ENCODE data around the gene DDB1.

Gene DDB1

GRCh38 chr11:61293867-61294716 lies 38.8 kb downstream of the DDB1 start:
- DNase-seq (ENCODE audit: low read depth): no peak
- peak overlapping the region; percentile 49 for H3K4me3 ChIP-seq (ENCODE audit: control insufficient read depth, low read depth, low read length)
- TF ChIP-seq CTCF (IDR thresholded peaks at IDR 0.05; ENCODE audit: control insufficient read depth, insufficient read depth, low read depth, low read length, missing control alignments): peak; percentile 15

GRCh38 chr11:61292356-61292755 lies 40.5 kb downstream of the DDB1 start:
- no peak for TF ChIP-seq CTCF (IDR thresholded peaks at IDR 0.05; ENCODE audit: control insufficient read depth, insufficient read depth, low read depth, low read length, missing control alignments)
- no peak for DNase-seq (ENCODE audit: low read depth)
- H3K4me3 ChIP-seq (ENCODE audit: control insufficient read depth, low read depth, low read length): no peak overlapping the region

GRCh38 chr11:61290905-61291690 lies 41.8 kb downstream of the DDB1 start:
- DNase-seq (ENCODE audit: low read depth): no peak
- H3K4me3 ChIP-seq (ENCODE audit: control insufficient read depth, low read depth, low read length): no peak overlapping the region
- no peak for TF ChIP-seq CTCF (IDR thresholded peaks at IDR 0.05; ENCODE audit: control insufficient read depth, insufficient read depth, low read depth, low read length, missing control alignments)

- no peak overlapping the region for H3K4me3 ChIP-seq (ENCODE audit: control insufficient read depth, low read depth, low read length)
- TF ChIP-seq CTCF (IDR thresholded peaks at IDR 0.05; ENCODE audit: control insufficient read depth, insufficient read depth, low read depth, low read length, missing control alignments): no peak
- no peak for DNase-seq (ENCODE audit: low read depth)
These were observed 45.4 kb downstream of the DDB1 start for GRCh38 chr11:61287338-61287977.

GRCh38 chr11:61283613-61284012 lies 49.3 kb downstream of the DDB1 start:
- TF ChIP-seq CTCF (IDR thresholded peaks at IDR 0.05; ENCODE audit: control insufficient read depth, insufficient read depth, low read depth, low read length, missing control alignments): no peak
- H3K4me3 ChIP-seq (ENCODE audit: control insufficient read depth, low read depth, low read length): no peak overlapping the region
- no peak for DNase-seq (ENCODE audit: low read depth)

- no peak overlapping the region for H3K4me3 ChIP-seq (ENCODE audit: control insufficient read depth, low read depth, low read length)
- no peak for TF ChIP-seq CTCF (IDR thresholded peaks at IDR 0.05; ENCODE audit: control insufficient read depth, insufficient read depth, low read depth, low read length, missing control alignments)
- no peak for DNase-seq (ENCODE audit: low read depth)
These were observed 51.2 kb downstream of the DDB1 start for GRCh38 chr11:61281581-61282250.
